NCI-H69 (cell line): Measurements from ENCODE around the gene ATP4B.
A peak's percentile ranks its signal among the peaks of the same experiment; 100 is the strongest.

Experiments used
- DNase-seq: peaks from one replicate; lab custom pipeline; 2025; lab: John Stamatoyannopoulos, UW

The ATP4B gene

DNA sequence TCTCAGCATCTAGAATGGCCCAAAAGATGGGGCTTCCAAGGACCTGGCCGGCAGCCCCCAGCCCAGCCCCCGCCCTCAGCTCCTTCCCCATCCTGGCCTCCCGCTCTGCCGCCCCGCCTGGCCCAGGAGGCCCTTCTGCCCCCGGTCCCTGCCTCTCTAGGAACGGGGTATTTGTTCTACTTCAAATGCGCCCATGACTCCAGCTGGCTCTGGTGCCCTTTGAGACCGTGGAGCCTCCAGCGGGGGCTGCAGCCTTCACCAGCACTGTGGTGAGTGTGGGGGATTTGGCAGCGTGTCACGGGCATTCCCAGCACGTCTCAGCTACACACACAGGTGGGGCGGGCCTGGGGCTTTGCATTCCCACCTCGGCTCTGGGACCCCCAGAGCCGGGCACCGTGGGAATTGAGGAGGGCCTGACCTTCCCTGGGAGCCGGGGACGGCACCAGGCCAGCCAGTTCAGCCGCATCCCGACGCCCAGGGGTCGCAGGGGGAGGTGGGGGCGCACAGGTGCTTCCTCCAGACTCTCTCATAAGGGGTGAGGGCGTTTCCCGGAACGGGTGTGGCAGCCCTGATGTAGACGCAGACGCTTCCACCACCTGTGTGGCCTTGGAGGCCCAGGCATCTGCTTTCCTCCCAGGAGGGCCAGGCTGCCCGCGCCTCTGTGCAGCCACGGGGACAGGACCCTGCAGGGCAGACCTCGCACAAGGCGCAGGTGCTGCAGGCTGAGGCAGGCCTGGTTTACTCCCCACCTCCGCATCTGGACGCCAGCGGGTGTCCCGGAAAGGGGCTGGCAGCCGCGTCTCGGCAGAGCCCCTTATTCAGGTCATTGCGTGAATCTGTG, 947 bp downstream of the ATP4B start:
- peak; percentile 96 for DNase-seq

DNA sequence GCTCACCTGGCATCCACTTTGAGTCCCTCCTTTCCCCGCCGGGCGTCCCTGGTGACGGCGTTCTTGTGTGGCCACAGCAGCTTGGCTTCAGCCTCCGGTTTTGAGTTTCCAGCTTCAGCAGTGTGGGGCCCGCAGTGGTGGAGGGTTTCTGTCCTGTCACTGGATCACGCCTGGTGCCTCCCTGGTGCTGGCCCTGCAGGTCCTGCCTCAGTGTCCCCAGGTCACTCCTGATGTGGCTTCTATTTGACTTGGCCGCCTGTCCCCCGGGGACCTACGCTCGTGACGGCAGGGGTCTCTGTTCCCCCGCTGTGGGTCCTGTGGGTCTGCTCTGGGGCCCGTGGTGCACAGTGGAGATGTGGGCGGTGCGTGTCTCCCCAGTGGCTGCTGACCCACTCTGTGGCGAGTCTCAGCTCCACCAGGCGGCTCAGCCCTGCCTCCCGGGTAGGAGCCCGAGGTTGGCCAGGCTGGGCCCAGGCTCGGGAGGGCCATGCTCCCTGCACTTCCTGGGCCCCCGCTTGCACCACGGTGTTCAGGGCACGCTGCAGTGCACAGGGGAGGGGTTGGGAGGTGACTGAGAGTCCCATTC, 1.9 kb downstream of the ATP4B start:
- DNase-seq, result no peak

DNA sequence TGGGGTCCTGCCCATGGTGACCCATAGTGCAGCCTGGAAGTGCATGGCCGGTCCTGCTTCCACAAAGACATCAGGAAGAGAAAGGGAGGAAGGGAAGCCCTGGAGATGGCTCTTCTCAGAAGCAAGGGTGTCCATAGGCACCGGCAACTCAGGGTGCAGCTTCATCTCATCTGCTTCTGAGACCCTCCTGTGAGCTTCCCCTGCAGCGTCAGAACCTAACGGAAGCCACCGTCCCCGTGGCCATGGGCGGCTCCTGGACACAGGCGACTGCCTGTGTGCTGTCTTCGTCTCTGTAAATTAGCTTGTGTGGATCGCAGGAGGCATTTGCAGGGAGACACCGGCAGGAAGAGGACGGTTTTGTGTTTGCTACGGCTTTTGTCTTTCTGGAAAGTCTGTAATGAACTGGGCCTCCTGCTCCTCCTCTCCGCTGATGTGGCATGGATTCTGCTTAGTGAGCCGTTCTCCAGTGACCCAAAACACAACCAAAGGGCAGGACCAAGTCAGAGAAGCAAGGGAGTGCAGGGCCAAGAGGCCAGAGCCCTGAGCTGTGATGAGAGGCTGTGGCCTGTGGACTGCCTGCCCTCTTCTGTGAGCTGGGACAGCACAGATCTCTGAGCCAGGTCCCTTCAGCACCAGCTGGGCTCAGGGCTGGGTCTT, 2.5 kb downstream of the ATP4B start:
- DNase-seq, result no peak

DNA sequence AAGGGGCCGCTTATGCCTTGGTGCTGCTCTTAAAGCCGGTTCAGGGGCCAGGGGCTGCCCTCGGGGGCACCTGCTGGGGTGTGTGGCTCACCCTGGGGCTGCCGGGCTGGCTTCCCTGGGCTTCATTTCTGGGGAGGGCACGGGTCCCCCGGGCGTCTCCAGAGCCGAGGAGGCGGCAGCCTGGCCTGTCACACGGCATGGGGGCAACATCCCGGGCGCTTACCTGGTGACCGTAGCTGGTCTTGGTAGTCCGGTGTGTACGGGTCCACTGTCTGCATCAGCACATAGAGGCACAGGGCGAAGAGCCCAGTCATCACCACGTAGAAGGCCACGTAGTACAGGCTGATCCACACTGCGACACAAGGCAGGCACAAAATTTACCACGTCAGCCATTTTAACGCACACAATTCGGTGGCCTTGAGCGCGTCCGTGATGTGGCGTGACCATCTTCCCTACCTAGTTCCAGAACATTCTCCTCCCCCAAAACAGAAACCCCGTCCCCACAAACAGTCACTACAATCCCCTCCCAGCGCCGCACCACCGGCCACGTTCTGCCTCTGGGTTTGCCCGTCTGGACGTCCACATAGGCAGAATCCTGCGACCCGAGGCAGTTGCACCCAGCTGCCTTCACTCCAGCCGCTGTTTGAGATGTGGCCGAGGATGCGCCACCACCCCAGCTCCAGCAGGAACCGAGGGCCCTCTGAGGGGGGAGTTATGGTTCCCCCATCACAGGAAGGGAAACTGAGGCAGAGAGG, 3.2 kb downstream of the ATP4B start:
- DNase-seq, result no peak

DNA sequence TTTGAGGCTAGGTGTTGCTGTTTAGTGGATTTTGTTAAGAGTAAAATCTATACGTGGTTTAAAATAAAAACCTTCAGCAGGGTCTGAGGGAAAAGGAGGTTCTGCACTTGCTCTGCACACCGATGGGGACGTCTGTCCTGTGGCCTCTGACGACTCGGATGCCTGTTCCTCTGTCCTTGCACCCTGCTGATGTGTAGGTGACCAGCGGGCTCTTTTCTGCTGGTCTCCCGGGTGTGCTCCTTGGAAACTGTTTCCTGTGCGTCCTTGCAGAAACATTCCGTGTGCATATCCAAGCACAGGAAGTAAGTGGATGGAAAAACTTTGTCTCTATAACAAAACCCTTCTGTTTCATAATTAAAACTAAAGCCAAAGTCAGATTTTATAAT, 3.8 kb downstream of the ATP4B start:
- DNase-seq, result peak; percentile 46

DNA sequence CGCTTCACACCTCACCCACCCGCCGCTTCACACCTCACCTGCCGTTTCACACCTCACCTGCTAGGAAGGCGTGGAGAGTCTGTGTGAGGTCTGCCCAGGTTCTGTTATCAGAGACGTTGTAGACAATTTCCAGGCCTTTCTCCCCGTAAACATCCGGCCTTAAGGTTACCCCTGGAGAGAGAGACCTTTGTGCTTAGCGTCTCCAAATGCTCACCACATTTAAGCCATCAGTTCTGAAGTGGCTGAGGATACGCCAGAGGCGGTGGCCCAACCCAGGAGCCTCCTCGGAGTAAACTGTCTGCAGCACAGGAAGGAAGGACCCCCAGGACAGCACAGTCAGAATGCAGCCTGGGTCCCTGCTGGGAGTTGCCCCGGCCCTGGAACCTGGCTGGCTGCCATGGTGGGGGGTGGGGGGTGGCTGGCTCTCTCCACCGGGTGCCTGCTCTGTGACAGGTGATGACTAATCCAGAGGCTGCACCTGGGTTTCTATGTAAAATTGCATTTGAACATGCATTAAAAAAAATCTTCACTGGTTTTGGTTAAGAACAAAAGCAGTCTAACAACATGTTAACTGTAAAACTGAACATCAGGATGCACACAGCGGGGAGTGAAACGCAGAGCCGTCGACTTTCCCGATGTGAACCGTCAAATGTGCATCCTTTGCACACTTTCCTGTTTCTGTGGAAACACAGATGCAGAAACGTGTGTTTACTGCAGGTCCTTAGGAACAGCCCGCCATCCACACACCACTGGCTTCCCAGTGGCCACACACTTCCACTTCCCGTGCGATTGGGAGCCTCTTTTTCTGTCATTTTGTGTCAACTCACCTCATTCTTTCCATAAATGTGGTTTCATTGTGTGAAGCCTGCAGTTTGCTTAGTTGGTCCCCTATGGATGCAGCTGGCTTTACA, 4.5 kb downstream of the ATP4B start:
- peak; percentile 90 for DNase-seq

DNA sequence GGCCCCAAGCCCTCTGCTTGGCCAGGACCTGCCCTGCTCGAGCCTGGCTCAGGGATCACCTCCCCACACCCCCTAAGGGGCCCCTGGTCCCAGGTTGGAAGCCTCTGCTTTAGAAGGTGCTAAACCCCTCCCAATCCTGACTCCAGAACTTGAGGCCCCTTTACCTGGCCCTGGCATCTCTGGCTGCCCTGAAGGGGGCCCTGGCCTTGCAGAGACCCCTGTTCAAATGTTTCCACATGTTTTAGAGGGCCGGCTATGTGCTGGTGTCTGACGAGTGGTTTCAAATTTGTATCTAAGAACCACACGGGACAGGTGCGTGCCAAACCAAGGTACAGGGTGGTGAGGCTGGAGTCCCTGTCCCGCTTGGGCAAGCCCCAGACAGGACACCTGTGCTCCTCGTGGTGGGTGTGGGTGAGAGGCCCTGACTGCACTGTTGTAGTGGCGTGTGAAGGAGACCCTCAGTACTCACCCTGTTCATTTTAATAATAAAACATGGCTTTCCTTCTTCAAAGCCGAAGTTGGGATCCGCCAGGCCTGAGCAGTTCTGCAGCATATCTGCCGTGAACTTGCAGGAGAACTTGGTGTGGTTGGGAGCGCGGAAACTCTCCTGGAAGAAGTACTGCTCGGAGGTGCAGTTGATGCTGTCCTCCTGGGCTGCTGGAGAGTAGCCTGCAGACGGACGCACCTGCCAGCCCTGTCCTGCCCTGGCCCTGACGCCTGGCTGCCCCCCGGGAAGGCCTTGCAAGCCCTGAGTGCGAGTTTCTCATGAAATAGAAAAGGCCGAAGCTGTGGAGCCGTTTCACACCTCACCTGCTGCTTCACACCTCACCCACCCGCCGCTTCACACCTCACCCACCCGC, 5.4 kb downstream of the ATP4B start:
- DNase-seq, result no peak

DNA sequence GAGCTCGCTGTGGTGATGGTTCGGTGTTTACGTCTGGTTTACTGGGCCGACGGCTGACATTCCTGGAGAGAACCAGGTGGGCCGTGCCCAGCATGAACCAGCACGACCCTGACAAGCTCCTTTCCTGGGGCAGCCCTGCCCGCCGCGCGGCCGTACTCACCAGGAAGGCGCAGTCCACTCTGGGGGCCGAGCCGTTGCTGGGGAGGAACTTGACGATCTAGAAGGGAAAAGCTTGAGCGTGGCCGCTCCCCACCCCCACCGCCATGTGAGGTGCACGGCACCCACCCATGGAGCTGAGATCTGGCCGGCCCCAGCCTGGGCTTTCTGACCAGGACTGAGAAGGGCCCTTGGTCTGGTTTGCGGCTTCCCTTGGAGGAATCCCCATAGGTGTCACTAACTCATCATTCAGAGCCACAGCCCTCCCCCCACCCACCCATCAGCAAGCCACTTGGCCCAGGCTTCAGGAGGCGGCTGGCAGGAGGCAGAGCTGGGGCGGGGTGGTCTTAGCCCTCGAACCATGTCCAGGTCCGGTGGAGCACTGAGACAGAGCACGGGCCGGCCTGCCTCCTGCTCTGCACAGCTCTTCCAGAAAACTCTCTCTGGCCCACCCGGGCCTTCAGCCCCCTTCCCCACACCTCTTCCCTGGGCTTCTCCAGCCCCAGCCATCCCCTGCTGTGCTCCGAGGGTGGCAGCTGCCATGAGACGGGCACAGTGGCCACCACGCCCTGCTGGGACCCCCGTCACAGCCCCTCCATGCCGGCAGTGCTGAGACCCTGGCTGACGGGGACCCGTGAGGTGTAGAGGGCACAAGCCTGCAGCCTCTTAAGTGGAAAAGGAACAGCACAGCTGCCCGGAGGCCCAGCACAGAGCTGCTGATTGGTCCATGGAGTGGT, 6.2 kb downstream of the ATP4B start:
- no peak for DNase-seq

DNA sequence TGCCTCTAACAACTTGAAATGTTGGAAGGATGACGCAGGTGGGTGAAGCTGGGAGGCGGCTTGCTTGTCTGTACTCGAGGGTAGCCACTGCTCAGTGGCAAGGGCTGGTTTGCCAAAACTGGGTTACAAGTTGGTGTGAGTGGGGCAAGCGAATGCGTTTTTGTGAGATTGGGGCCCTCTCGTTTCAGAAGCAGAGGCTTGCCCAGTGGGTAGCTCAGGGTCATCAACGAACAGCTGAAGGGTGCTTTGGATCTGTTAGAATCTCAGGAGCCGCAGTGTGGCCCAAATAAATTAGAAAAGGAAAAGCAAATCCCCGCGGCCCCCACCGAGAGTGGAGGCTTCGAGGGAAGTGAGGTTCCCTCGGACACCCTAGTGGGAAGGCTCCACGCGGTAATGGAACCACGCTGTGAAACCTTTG, 7.3 kb downstream of the ATP4B start:
- no peak for DNase-seq

DNA sequence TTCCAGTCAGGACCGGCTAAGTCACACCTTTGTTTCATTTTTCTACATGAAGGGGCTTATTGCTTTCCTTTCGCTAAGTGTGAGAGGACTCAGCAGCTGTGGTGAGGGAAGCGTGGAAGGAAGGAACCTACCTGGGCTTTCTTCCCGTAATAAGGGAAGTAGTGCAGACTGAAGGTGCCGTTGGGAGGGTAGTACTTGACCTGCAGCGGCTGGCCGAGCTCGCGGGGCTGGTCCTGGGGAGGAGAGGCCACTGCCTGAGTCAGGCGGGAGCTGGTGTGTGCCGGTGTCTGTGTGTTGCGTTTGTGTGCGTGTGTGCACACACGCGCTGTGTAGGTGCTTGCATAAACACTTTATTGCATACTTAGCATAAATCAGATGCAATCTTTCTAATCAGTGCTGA, 7.7 kb downstream of the ATP4B start:
- DNase-seq, result no peak

DNA sequence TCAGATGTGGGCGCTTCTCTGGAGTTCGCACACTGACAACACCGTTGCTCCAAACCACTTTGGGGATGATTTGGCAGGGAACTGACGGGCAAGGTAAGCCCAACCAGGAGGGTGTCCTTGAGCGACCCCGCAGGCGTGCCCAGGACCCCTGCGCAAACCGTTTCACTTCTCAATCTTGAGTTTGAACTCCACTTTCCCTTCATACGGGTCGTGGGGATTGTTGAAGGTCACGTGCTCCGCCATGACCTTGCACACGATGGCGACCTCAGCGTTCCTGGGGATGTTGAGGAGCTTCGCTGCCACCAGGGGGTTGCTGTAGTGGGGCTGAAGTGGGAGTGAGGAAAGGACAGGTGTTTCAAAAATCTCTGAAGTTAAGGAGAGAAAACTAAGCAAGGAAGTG, 8.8 kb downstream of the ATP4B start:
- DNase-seq, result no peak

DNA sequence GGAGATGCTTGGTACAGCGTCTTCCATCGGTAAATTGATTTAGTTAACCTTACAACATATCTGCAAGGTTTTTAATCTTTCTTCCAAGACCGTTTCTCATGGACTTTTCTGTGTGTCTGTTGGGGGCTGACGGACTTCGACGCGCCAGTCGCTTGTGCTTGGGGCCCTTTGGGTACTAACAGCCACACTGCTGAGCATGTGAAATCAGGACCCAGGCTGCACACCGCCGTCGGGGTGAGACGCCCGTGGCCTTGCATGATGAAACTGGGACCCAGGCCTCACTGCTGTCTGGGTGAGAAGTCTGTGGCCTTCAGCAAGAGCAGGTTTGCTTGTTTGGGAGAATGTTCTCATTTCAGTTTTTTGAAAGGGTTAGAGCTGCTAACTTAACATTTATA, 9.8 kb downstream of the ATP4B start:
- no peak for DNase-seq

DNA sequence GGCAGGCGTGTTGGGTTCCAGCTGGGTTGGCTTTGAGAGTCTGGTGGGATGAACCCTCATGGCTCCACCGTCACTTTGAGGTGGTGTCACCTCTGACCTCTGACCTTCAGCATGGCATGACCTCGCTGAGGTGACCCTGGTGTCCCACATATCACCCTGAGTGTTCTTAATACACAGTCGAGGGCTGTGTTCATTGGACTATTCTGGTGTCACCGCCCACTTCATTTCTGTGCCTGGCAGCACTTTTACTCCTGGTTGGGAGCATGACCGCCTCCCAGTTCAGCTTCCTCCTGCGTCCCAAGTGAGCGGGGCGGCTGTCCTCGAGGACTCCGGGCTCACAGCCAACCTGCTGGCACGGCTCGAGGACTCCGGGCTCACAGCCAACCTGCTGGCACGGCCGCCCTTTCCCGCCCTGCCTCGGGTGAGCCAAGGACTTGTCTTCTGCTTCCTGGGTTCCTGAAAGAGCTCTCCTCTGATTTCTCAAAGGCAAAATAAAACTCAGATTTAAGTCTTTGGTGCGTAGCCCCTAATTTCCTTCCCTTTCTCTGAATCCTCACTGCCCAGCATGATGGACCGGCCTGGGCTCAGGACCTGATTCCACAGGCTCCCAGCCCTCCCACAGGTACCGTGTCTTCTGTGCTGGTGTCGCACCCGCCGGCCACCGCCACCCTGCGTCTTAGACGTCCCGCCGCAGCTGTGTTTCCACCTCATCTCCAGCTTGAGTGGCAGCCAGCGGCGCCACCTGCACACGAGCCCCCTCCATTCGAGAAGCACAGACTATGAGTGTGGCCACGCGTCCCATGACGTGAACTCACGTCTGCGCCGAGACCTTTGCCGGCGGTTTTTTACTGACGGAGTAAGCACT, 10.4 kb downstream of the ATP4B start:
- peak; percentile 96 for DNase-seq

DNA sequence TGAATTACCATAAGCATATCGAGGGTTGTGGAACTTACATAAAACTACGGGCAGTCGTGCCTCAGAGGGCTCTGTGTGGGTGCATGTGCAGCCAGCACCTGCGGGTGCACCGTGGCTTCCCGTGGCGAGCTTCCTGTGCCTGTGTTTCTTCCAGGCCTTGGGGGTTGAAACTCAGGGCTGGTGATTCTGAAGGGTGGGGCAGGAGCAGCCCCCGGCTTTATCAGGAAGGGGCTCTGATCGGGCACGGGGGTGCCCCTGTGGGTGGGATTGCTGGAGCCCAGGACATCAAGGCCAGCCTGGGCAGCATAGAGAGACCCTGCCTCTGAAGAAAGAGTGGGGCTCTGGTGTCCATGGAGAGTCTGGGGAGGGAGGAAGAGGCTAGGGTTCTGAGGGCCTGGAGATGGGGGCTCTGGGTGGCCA, 11.1 kb downstream of the ATP4B start:
- peak; percentile 36 for DNase-seq

DNA sequence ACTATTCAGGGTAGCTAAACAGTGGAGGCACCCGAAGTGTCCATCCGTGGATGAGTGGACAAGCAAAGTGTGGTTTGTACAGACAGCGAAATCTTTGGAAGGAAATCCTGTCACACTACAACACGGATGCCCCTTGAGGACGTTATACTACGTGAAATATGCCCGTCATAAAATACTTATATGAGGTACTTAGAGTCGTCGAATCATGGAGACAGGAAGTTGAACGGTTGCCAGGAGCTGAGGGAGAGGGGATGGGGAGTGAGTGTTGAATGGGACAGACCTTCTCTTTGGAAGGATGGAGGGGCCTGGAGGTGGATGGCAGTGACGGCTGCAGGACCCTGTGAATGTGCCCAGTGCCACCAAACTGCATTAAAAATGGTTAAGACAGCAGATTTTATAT, 11.6 kb downstream of the ATP4B start:
- DNase-seq, result peak; percentile 53

DNA sequence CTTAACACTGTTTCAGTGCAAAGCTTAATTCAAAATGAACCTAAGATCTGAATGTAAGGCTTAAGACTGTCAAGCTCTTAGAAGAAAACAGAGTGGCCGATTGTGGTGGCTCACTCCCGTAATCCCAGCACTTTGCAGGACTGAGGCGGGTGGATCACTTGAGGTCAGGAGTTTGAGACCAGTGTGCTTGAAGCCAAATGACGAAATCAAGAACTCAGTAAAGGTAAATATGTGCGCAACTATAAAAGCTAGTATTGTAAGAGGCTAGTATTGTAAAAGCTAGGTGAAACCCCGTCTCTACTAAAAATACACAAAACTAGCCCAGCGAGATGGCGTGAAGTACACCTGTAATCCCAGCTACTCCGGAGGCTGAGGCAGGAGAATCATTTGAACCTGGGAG, 12.7 kb downstream of the ATP4B start:
- no peak for DNase-seq

DNA sequence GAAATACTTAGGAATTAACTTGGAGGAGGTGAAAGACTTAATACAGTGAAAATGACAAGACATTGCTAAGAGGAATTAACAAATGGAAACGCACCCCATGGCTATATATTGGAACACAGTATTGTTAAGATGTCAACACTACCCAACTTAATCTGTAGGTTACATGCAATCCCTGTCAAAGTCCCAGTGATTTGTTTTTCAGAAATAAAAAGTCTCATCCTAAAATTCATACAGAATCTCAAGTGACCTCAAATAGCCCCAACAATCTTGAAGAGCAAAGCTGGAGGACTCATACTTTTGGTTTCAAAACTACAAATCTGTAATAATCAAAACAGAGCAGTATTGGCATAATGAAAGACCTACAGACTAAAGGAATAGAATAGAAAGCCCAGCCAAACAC, 13.2 kb downstream of the ATP4B start:
- DNase-seq, result no peak

DNA sequence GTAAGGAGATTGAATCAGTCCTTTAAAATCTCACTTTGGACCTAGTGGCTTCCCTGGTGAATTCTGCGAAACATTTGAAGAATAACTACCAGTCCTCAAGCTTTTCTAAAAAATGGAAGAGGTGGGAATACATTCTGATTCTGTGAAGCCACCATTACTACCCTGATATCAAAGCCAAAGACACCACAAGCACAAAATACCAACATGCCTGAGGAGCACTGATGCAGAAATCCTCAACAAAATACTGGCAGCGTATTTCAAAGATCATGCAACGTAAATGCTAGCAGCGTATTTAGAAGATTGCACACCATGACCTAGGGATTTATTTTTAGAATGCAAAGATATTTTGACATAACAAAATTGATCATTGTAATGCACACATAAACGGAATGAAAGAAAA, 14.4 kb downstream of the ATP4B start:
- DNase-seq, result no peak

DNA sequence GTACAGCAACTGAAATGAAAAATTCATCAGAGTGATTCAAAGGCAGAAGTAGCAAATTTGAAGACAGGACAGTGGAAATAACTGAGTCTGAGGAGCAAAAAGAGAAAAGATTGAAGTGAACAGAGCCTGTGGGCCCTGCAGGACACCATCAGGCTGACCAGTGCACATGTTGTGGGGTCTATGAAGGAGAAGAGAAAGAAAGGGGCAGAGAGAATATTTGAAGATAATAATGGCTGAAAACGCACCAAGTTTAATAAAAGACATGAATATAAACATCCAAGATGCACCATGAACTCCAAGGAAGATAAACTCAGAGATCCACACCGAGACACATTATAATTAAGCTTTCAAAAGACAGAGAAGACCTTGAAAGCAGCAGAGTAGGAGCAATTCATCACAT, 15.4 kb downstream of the ATP4B start:
- DNase-seq, result no peak
